Vagina (tissue), 2 donors: ENCODE data around the gene PACRG.

Experiments
- POLR2A ChIP-seq, 2 donors: fragments of 450-650 bp; IDR thresholded peaks; one replicate each; pipeline ENCODE4 v1.6.1; 2017; ENCODE audit warnings: antibody characterized with exemption in 2 of 2, mild to moderate bottlenecking in 2 of 2, moderate library complexity in 2 of 2
- POLR2AphosphoS5 ChIP-seq, 2 donors: sonication (generic); formaldehyde crosslinking; IDR thresholded peaks; one replicate each; pipeline ENCODE4 v1.9.0; 2017; ENCODE audit warnings: antibody characterized with exemption in 2 of 2, mild to moderate bottlenecking in 2 of 2, low read depth in 1 of 2; ENCODE audit not compliant: insufficient read depth in 1 of 2
- TF ChIP-seq, protein P1 (sequence below), 3 experiments: fragments of 450-650 bp in 2 of 3; fragments of 200-600 bp in 1 of 3; sonication (generic) in 1 of 3; IDR thresholded peaks; one replicate each; pipeline ENCODE4 v1.5.1; 2017 to 2019; ENCODE audit warnings: antibody characterized with exemption in 3 of 3, mild to moderate bottlenecking in 2 of 3, moderate library complexity in 2 of 3

GRCh38 chr6:163288915-163289314, 561.1 kb downstream of the PACRG start:
- TF ChIP-seq, protein P1, sequence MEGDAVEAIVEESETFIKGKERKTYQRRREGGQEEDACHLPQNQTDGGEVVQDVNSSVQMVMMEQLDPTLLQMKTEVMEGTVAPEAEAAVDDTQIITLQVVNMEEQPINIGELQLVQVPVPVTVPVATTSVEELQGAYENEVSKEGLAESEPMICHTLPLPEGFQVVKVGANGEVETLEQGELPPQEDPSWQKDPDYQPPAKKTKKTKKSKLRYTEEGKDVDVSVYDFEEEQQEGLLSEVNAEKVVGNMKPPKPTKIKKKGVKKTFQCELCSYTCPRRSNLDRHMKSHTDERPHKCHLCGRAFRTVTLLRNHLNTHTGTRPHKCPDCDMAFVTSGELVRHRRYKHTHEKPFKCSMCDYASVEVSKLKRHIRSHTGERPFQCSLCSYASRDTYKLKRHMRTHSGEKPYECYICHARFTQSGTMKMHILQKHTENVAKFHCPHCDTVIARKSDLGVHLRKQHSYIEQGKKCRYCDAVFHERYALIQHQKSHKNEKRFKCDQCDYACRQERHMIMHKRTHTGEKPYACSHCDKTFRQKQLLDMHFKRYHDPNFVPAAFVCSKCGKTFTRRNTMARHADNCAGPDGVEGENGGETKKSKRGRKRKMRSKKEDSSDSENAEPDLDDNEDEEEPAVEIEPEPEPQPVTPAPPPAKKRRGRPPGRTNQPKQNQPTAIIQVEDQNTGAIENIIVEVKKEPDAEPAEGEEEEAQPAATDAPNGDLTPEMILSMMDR (IDR thresholded peaks at IDR 0.05), result no peak
- TF ChIP-seq POLR2AphosphoS5 (IDR thresholded peaks at IDR 0.05; ENCODE audit: insufficient read depth in 1 of 2, low read depth in 1 of 2), result no peak
- TF ChIP-seq POLR2A (IDR thresholded peaks at IDR 0.05), result no peak
